ENCODE results near the gene UGT1A5.

The UGT1A5 gene

GRCh38 chr2:233807215-233807865, 94.6 kb downstream of the UGT1A5 start:
- TF ChIP-seq, protein P1, sequence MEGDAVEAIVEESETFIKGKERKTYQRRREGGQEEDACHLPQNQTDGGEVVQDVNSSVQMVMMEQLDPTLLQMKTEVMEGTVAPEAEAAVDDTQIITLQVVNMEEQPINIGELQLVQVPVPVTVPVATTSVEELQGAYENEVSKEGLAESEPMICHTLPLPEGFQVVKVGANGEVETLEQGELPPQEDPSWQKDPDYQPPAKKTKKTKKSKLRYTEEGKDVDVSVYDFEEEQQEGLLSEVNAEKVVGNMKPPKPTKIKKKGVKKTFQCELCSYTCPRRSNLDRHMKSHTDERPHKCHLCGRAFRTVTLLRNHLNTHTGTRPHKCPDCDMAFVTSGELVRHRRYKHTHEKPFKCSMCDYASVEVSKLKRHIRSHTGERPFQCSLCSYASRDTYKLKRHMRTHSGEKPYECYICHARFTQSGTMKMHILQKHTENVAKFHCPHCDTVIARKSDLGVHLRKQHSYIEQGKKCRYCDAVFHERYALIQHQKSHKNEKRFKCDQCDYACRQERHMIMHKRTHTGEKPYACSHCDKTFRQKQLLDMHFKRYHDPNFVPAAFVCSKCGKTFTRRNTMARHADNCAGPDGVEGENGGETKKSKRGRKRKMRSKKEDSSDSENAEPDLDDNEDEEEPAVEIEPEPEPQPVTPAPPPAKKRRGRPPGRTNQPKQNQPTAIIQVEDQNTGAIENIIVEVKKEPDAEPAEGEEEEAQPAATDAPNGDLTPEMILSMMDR (IDR thresholded peaks at IDR 0.05; ENCODE audit: control insufficient read depth, extremely low read depth, insufficient read depth) = no peak
- DNase-seq (ENCODE audit: low read depth) = no peak
- H3K4me3 ChIP-seq (ENCODE audit: low read depth, low read length) = no peak overlapping the region

DNA sequence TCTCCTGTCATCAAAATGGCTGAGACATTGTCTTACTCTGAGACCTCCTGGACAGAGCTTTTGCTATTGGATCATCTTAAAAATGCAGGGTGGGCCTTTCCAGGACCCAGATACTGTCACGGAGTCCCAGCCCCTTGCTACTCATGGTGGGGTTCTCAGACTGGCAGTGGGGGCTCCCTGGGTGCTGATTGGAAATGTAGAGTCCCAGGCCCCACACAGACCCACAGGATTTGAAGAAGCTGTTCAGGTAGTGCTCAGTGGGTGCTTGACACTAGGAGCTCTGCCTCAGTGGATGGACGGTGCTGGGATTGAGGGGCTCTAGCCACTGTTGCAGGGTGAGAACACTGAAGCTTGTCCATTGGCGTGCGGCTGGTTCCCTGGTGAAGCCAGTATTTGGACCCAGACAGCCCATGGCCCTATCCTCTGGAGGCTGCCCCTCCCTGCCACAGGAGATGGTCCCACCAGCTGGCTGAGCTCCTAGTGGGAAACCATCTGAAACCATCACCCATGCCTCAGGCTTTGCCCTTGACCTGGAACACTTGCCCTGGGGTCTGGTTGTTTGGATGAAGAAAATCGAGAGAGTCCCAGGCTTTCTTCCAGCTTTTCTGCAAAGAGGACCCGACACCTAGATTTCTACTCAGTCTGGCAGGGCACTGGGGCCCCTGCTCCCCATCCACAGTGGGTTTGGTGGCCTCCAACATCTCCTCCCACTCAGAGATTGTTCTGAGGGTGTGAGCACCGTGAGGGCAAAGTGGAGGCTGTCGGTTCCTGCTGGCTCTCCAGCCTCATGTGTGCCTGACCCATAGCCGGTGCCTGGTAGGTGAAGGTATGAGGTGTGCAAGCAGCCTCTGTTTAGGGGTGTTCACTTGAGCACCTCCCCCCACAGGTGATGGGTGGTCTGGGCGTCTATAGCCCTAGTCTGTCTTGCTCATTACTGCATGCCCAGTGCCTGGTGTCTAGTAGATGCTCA, 95.5 kb downstream of the UGT1A5 start:
- DNase-seq (ENCODE audit: low read depth) = no peak
- TF ChIP-seq, protein P1 (IDR thresholded peaks at IDR 0.05; ENCODE audit: control insufficient read depth, extremely low read depth, insufficient read depth) = no peak
- no peak overlapping the region for H3K4me3 ChIP-seq (ENCODE audit: low read depth, low read length)

DNA sequence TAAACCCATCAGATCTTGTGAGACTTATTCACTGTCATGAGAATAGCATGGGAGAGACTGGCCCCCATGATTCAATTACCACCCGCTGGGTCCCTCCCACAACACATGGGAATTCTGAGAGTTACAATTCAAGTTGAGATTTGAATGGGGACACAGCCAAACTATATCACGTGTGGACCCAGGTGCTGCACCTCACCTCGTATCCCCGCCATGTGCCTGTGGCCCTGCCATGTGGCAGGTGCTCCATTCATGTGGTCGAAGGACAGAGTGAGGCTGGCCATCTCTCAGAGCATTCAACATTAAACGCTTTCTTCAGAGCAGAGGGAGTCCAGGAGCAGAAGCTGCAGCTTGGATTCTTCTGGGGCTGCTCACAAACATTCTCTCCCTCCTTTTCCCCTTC, 97.7 kb downstream of the UGT1A5 start:
- DNase-seq (ENCODE audit: low read depth) = no peak
- no peak overlapping the region for H3K4me3 ChIP-seq (ENCODE audit: low read depth, low read length)
- TF ChIP-seq, protein P1 (IDR thresholded peaks at IDR 0.05; ENCODE audit: control insufficient read depth, extremely low read depth, insufficient read depth) = no peak

DNA sequence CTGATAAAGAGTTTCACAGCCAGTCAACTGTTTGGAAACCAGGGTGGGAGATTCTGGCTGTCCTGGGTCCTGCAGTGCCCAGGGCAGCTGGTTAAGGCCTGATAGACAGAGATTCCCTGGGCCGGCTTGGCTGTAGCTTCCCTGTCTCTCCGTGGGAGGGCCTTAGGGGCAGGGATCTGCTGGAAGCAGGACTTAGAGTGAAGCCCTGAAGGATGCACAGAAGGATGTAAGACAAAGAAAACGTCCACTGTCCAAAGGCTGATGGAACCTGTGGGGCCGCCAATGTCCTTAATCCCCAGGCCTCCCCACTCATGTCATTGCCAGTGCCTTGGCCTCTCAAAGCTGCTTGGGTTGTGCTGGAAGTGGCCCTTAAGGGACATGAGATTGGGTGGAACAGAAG, 98.4 kb downstream of the UGT1A5 start:
- TF ChIP-seq, protein P1 (IDR thresholded peaks at IDR 0.05; ENCODE audit: control insufficient read depth, extremely low read depth, insufficient read depth) = no peak
- no peak overlapping the region for H3K4me3 ChIP-seq (ENCODE audit: low read depth, low read length)
- no peak for DNase-seq (ENCODE audit: low read depth)

- no peak for DNase-seq (ENCODE audit: low read depth)
- H3K4me3 ChIP-seq (ENCODE audit: low read depth, low read length) = no peak overlapping the region
- TF ChIP-seq, protein P1 (IDR thresholded peaks at IDR 0.05; ENCODE audit: control insufficient read depth, extremely low read depth, insufficient read depth) = no peak
Observed at GRCh38 chr2:233811732-233812131, 99.0 kb downstream of the UGT1A5 start.

DNA sequence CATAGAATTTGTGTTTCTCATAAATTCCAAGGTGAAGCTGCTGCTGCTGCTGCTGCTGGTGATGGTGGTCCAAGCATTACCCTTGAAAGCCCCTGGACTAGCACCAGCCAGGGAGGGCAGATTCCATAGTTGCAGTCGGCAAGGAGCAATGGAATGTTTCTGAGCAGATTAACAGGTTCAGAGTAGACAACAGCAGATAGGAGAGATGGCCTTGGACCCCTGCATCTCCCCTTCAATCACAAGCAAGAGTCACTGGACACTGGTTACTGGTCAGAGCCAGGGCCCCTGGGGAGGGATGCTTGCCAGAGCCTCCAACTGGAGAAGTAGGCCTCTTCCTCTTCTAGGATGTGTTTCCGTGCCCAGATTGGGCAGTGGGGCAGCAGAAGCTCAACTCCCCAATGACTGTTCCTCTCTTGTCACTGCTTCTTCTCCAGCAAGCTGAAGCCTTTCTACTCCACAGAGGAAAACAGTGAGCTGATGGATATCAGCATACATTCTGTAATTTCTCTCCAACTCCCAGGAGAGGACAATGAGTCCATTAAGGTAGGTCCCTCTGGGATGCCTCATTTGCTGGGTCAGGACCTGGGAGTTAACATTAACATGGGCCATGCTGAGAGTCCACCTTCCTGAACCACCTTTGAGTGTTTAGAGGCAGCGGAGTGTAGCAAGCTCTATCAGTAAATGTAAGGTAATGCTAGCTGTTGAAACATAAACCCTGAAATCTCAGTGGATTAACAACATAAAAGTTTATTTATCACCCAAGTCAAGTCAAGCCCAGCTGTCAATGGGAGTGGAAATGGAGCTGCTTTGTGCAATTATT, 100.7 kb downstream of the UGT1A5 start:
- H3K4me3 ChIP-seq (ENCODE audit: low read depth, low read length) = no peak overlapping the region
- TF ChIP-seq, protein P1 (IDR thresholded peaks at IDR 0.05; ENCODE audit: control insufficient read depth, extremely low read depth, insufficient read depth) = no peak
- DNase-seq (ENCODE audit: low read depth) = no peak

All from LNCaP clone FGC (cell line).